Gastroesophageal sphincter (tissue), 4 donors: ENCODE results near the gene CAMK1D. TPM values are rescaled to one million over a fixed set of nuclear protein-coding genes. Genes with fewer than 3 reads are reported as not detected.
"Not testable (repeated sequence)": the region's sequence is repeated elsewhere in the genome, so short reads cannot be mapped to it uniquely, and the experiment has no call there.

Source experiments
- ATAC-seq: fragments of 150-250 bp; one replicate; pipeline ENCODE4 v1.9.1; 2016; ENCODE audit warnings: mild to moderate bottlenecking, moderate library complexity
- H3K27ac ChIP-seq, 4 donors: fragments of 200-600 bp; sonication (generic) in 3 of 4; 1 replicate in 3 of 4; 2 replicates in 1 of 4; pipeline ENCODE4 v1.5.1; 2016 to 2019
- H3K27me3 ChIP-seq: fragments of 200-600 bp; sonication (generic); one replicate; pipeline ENCODE4 v1.5.1; 2019
- H3K36me3 ChIP-seq, 2 donors: fragments of 200-600 bp; sonication (generic); one replicate each; pipeline ENCODE4 v1.5.1; 2019; ENCODE audit warnings: control low read depth in 1 of 2
- H3K4me1 ChIP-seq, 3 donors: fragments of 200-600 bp; sonication (generic); 1 replicate in 2 of 3; 2 replicates in 1 of 3; pipeline ENCODE4 v1.5.1; 2016 to 2019; ENCODE audit warnings: control low read depth in 2 of 3
- H3K4me3 ChIP-seq, 2 donors: fragments of 200-600 bp; sonication (generic); one replicate each; pipeline ENCODE4 v1.5.1; 2019; ENCODE audit warnings: mild to moderate bottlenecking in 1 of 2, moderate library complexity in 1 of 2
- H3K9me3 ChIP-seq, 3 donors: fragments of 200-600 bp; sonication (generic); one replicate each; pipeline ENCODE4 v1.5.1; 2017 to 2019; ENCODE audit warnings: control low read depth in 2 of 3
- CTCF ChIP-seq, 4 experiments: fragments of 200-600 bp in 2 of 4; fragments of 450-650 bp in 2 of 4; sonication (generic) in 1 of 4; IDR thresholded peaks; one replicate each; pipeline ENCODE4 v1.5.1; 2017 to 2019; ENCODE audit warnings: antibody characterized with exemption in 4 of 4, mild to moderate bottlenecking in 2 of 4, moderate library complexity in 2 of 4
- EP300 ChIP-seq: sonication (generic); formaldehyde crosslinking; IDR thresholded peaks from one replicate; pipeline ENCODE4 v1.6.1; 2017; ENCODE audit warnings: antibody characterized with exemption, mild to moderate bottlenecking
- POLR2A ChIP-seq, 2 donors: fragments of 450-650 bp; IDR thresholded peaks; one replicate each; pipeline ENCODE4 v1.6.1; 2017; ENCODE audit warnings: antibody characterized with exemption in 2 of 2, mild to moderate bottlenecking in 2 of 2, moderate library complexity in 1 of 2
- POLR2AphosphoS5 ChIP-seq: sonication (generic); formaldehyde crosslinking; IDR thresholded peaks from one replicate; pipeline ENCODE4 v1.6.1; 2017; ENCODE audit warnings: antibody characterized with exemption
- WGBS, 2 donors: methylation state at CpG; one replicate each; pipeline ENCODE4 v1.1.5; 2018; ENCODE audit warnings: low coverage in 1 of 2; 5-methylcytosine and 5-hydroxymethylcytosine counted together
- total RNA-seq, 4 donors: library from RNA; depleted of rRNA; stranded (reverse); fragments of >200 nt; gene quantifications; one replicate each; pipeline ENCODE4 v1.1.0, GENCODE V29; 2016

The CAMK1D gene
- total RNA-seq, 4 donors from 2014 or later: 11.6 to 18.3 (median 15.3) TPM

GRCh38 chr10:12712293-12712983, 363.1 kb downstream of the CAMK1D start:
- peaks cover 27 to 42% (median 28%) of the 10 kb centered on the region in 3 donors for H3K4me1 ChIP-seq
- H3K9me3 ChIP-seq: no peaks in the 10 kb centered on the region
- H3K27ac ChIP-seq: no peak overlapping the region
- no peak overlapping the region for H3K4me3 ChIP-seq
- ATAC-seq: no peak
- no peaks in the 10 kb centered on the region for H3K27me3 ChIP-seq
- no peaks in the 10 kb centered on the region for H3K36me3 ChIP-seq
- 96% methylated on average over 5 of the region's 11 CpGs; no CpG with 5 or more reads in 1 of the 2 donors for WGBS, 2 donors
- TF ChIP-seq EP300 (no peak), CTCF (IDR thresholded peaks at IDR 0.05) (no peak), POLR2A (IDR thresholded peaks at IDR 0.05) (no peak), POLR2AphosphoS5 (no peak)

GRCh38 chr10:12712984-12713316, 363.6 kb downstream of the CAMK1D start:
- not testable (repeated sequence) for H3K36me3 ChIP-seq, ATAC-seq, H3K9me3 ChIP-seq, H3K27ac ChIP-seq, H3K4me3 ChIP-seq, H3K27me3 ChIP-seq
- WGBS, 2 donors: 90 to 100% methylated on average over 2 to 3 of the region's 6 CpGs
- H3K4me1 ChIP-seq: peaks cover 24 to 37% (median 24%) of the 10 kb centered on the region in 3 donors

- no peak overlapping the region for H3K4me3 ChIP-seq
- ATAC-seq: no peak
- no peaks in the 10 kb centered on the region for H3K36me3 ChIP-seq
- no peaks in the 10 kb centered on the region for H3K27me3 ChIP-seq
- no peak overlapping the region for H3K27ac ChIP-seq
- WGBS, 2 donors: 91 to 92% methylated on average over 5 to 9 of the region's 9 CpGs
- peaks cover 0 to 27% (median 0%) of the 10 kb centered on the region in 3 donors for H3K4me1 ChIP-seq
- TF ChIP-seq POLR2A (IDR thresholded peaks at IDR 0.05) (no peak), POLR2AphosphoS5 (no peak), CTCF (IDR thresholded peaks at IDR 0.05) (no peak), EP300 (no peak)
- H3K9me3 ChIP-seq: no peaks in the 10 kb centered on the region
Measured at GRCh38 chr10:12716042-12716441, 366.7 kb downstream of the CAMK1D start.

- no peak overlapping the region for H3K27ac ChIP-seq
- H3K4me3 ChIP-seq: no peak overlapping the region
- no peak for ATAC-seq
- H3K4me1 ChIP-seq: peaks cover 0 to 24% (median 0%) of the 10 kb centered on the region in 3 donors
- WGBS, 2 donors: 68 to 71% methylated on average over 12 of the region's 12 CpGs
- H3K9me3 ChIP-seq: no peaks in the 10 kb centered on the region
- H3K36me3 ChIP-seq: no peaks in the 10 kb centered on the region
- H3K27me3 ChIP-seq: no peaks in the 10 kb centered on the region
- no peak for TF ChIP-seq EP300
- TF ChIP-seq CTCF (IDR thresholded peaks at IDR 0.05): peak in 3 of 4 experiments; percentile 20 to 29 (median 20)
- no peak for TF ChIP-seq POLR2A (IDR thresholded peaks at IDR 0.05)
- TF ChIP-seq POLR2AphosphoS5: no peak
Measured at GRCh38 chr10:12717981-12718707, 368.8 kb downstream of the CAMK1D start.

- no peaks in the 10 kb centered on the region for H3K27me3 ChIP-seq
- 56 to 69% methylated on average over 1 to 2 of the region's 2 CpGs for WGBS, 2 donors
- H3K4me3 ChIP-seq: no peak overlapping the region
- H3K36me3 ChIP-seq: no peaks in the 10 kb centered on the region
- H3K27ac ChIP-seq: peak overlapping the region in 2 of 4 donors; percentile 15 to 42
- peak; percentile 32 for ATAC-seq
- no peaks in the 10 kb centered on the region for H3K9me3 ChIP-seq
- TF ChIP-seq POLR2AphosphoS5: no peak
- H3K4me1 ChIP-seq: peaks cover 0 to 24% (median 0%) of the 10 kb centered on the region in 3 donors
Measured at GRCh38 chr10:12719365-12719764, 370.0 kb downstream of the CAMK1D start.
